PC-9 (cell line): ENCODE measurements around the gene IL1F10. TPM values are rescaled to one million over a fixed set of nuclear protein-coding genes. Genes with fewer than 3 reads are reported as not detected.

Source experiments
- BruUV-seq: library from RNA; stranded (reverse); fragments of 400-500 nt; replicated peaks from 2 replicates; lab custom pipeline; 2021; lab: Mats Ljungman, UMichigan
- CTCF ChIA-PET: fragments of 300-600 bp; sonication (Branson Sonifier 250); formaldehyde crosslinking; loops from one replicate; lab custom pipeline; 2022; ENCODE audit warnings: antibody characterized with exemption; lab: Charles Lee
- POLR2A ChIA-PET: fragments of 300-600 bp; sonication (Branson Sonifier 250); formaldehyde crosslinking; loops from one replicate; lab custom pipeline; 2022; ENCODE audit warnings: antibody characterized with exemption; ENCODE audit not compliant: unreplicated experiment; lab: Charles Lee
- DNase-seq, 2 experiments: peaks; one replicate each; pipeline versions ENCODE4 v3.0.0 to v3.0.0-alpha.2; 2015 to 2022; ENCODE audit warnings: mixed read lengths in 1 of 2
- H2AFZ ChIP-seq: fragments of 200-600 bp; sonication (generic); 2 replicates; pipeline ENCODE4 v1.8.1; 2017; ENCODE audit warnings: antibody characterized with exemption
- H3F3A ChIP-seq: fragments of 200-600 bp; sonication (generic); 2 replicates; pipeline ENCODE4 v1.8.1; 2017; ENCODE audit warnings: antibody characterized with exemption, mild to moderate bottlenecking, low read depth; ENCODE audit not compliant: insufficient read depth
- H3K27ac ChIP-seq: fragments of 200-600 bp; sonication (generic); 2 replicates; pipeline ENCODE4 v1.6.1; 2016; ENCODE audit warnings: mixed run types
- H3K27me3 ChIP-seq: fragments of 200-600 bp; sonication (generic); 2 replicates; pipeline ENCODE4 v1.6.1; 2016; ENCODE audit warnings: low read depth, mixed run types; ENCODE audit not compliant: insufficient read depth
- H3K36me3 ChIP-seq: fragments of 200-600 bp; sonication (generic); 2 replicates; pipeline ENCODE4 v1.6.1; 2016; ENCODE audit warnings: low read depth, mixed run types
- H3K4me1 ChIP-seq: fragments of 200-600 bp; sonication (generic); replicated peaks from 2 replicates; pipeline ENCODE4 v1.6.1; 2016; ENCODE audit warnings: mixed run types; ENCODE audit not compliant: insufficient read depth
- H3K4me2 ChIP-seq: fragments of 200-600 bp; sonication (generic); 2 replicates; pipeline ENCODE4 v1.6.1; 2017; ENCODE audit warnings: mixed run types
- H3K4me3 ChIP-seq: fragments of 200-600 bp; sonication (generic); 2 replicates; pipeline ENCODE4 v1.6.1; 2016; ENCODE audit warnings: mixed run types
- H3K79me2 ChIP-seq: fragments of 200-600 bp; sonication (generic); 2 replicates; pipeline ENCODE4 v1.6.1; 2017; ENCODE audit warnings: low read depth, mixed run types
- H3K9me2 ChIP-seq: fragments of 200-600 bp; sonication (generic); 2 replicates; pipeline ENCODE4 v1.8.1; 2017; ENCODE audit warnings: mild to moderate bottlenecking; ENCODE audit not compliant: insufficient read depth
- H3K9me3 ChIP-seq: fragments of 200-600 bp; sonication (generic); 2 replicates; pipeline ENCODE4 v1.8.1; 2016; ENCODE audit warnings: low read depth; ENCODE audit not compliant: insufficient read depth
- H4K20me1 ChIP-seq: fragments of 200-600 bp; sonication (generic); 2 replicates; pipeline ENCODE4 v1.8.1; 2017; ENCODE audit not compliant: insufficient read depth
- CTCF ChIP-seq: fragments of 200-600 bp; sonication (generic); conservative IDR thresholded peaks from 2 replicates; pipeline ENCODE4 v1.6.1; 2017; ENCODE audit warnings: mixed run types, antibody characterized with exemption, mild to moderate bottlenecking, moderate library complexity
- EZH2 ChIP-seq: fragments of 200-600 bp; sonication (generic); IDR thresholded peaks from 2 replicates; pipeline ENCODE4 v1.8.0; 2017; ENCODE audit warnings: antibody characterized with exemption, low read depth
- intact Hi-C: fragments of 100-400 bp; cut with micrococcal nuclease; formaldehyde crosslinking; loops from one replicate; pipeline ENCODE4 v1.10.0; 2022; ENCODE audit not compliant: unreplicated experiment
- total RNA-seq: library from RNA; stranded (reverse); gene quantifications from 2 replicates; pipeline ENCODE4 v1.2.3, GENCODE V29; 2021

IL1F10 gene
- total RNA-seq, 1 experiment from 2014 or later = not detected

DNA sequence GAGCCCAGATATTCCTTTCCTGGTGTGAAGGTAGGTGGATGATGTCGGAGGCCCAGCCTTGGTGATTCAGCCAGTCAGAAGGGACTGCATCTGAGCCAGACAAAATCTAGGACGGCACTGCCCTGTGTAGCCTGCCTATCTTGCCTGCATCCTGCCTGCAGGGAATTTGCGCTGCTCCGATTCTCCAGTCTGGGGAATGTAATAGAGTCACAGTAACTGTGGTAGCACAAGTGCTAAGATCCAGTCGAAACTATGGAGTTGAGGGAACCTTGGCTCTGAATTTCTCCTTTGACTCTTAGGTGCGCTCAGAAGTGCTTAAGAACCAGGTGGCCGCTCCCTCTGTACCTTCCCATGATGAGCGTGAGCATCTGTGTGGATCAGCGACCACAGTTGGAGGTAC is 31.0 kb upstream of the IL1F10 start:
- ChIA-PET CTCF (no interaction called here), POLR2A (no interaction called here)
- Histone ChIP-seq H3K27ac (no peak overlapping the region), H4K20me1 (no peaks in the 10 kb centered on the region), H3K36me3 (no peaks in the 10 kb centered on the region), H3K9me2 (no peaks in the 10 kb centered on the region), H2AFZ (no peak overlapping the region), H3K4me2 (no peak overlapping the region), H3K9me3 (no peaks in the 10 kb centered on the region), H3K79me2 (no peaks in the 10 kb centered on the region), H3K4me3 (no peak overlapping the region), H3K4me1 (0 out of 2 replicates have a peak, but pooled peaks cover 4% of the 10 kb centered on the region), H3K27me3 (no peaks in the 10 kb centered on the region), H3F3A (no peaks in the 10 kb centered on the region)
- DNase-seq = no peak
- TF ChIP-seq CTCF (no peak), EZH2 (no peak)
- intact Hi-C loops = no loop called here
- BruUV-seq = no TSS peak

GRCh38 chr2:113038291-113038690 is 29.5 kb upstream of the IL1F10 start:
- no peaks in the 10 kb centered on the region for H3K27me3 ChIP-seq
- no peak overlapping the region for H3K27ac ChIP-seq
- no peak for DNase-seq
- H3K4me1 ChIP-seq = no peaks in the 10 kb centered on the region
- POLR2A ChIA-PET = no interaction called here
- intact Hi-C loops = no loop called here
- no TSS peak for BruUV-seq
- H3K4me3 ChIP-seq = no peak overlapping the region
- TF ChIP-seq EZH2 (no peak), CTCF (no peak)
- CTCF ChIA-PET = no interaction called here
- H3K4me2 ChIP-seq = no peak overlapping the region
- no peaks in the 10 kb centered on the region for H3K79me2 ChIP-seq
- no peaks in the 10 kb centered on the region for H3K36me3 ChIP-seq
- no peaks in the 10 kb centered on the region for H3K9me2 ChIP-seq
- no peaks in the 10 kb centered on the region for H3F3A ChIP-seq
- no peaks in the 10 kb centered on the region for H4K20me1 ChIP-seq
- no peaks in the 10 kb centered on the region for H3K9me3 ChIP-seq
- H2AFZ ChIP-seq = no peak overlapping the region

- H2AFZ ChIP-seq = no peak overlapping the region
- H3K4me1 ChIP-seq = no peaks in the 10 kb centered on the region
- intact Hi-C loops = no loop called here
- no peak overlapping the region for H3K4me3 ChIP-seq
- no peak for TF ChIP-seq EZH2
- no peak for TF ChIP-seq CTCF
- H3K9me2 ChIP-seq = no peaks in the 10 kb centered on the region
- CTCF ChIA-PET = no interaction called here
- H3K36me3 ChIP-seq = no peaks in the 10 kb centered on the region
- POLR2A ChIA-PET = no interaction called here
- H3K9me3 ChIP-seq = no peaks in the 10 kb centered on the region
- BruUV-seq = no TSS peak
- no peak overlapping the region for H3K4me2 ChIP-seq
- no peaks in the 10 kb centered on the region for H3K27me3 ChIP-seq
- H3K27ac ChIP-seq = no peak overlapping the region
- no peaks in the 10 kb centered on the region for H3F3A ChIP-seq
- H4K20me1 ChIP-seq = no peaks in the 10 kb centered on the region
- no peak for DNase-seq
- H3K79me2 ChIP-seq = no peaks in the 10 kb centered on the region
Measured at GRCh38 chr2:113039158-113039557, 28.6 kb upstream of the IL1F10 start.
